Left renal cortex interstitium (tissue), 4 donors: Measurements from ENCODE around the gene GLRA1. TPM values are rescaled to one million over a fixed set of nuclear protein-coding genes. Genes with fewer than 3 reads are reported as not detected.
"Not testable (repeated sequence)": the region's sequence is repeated elsewhere in the genome, so short reads cannot be mapped to it uniquely, and the experiment has no call there.

ENCODE experiments used
- DNase-seq, 4 donors: peaks; one replicate each; pipeline ENCODE4 v3.0.0-alpha.2; 2013; ENCODE audit warnings: low read depth in 4 of 4, low spot score in 2 of 4, missing footprints in 1 of 4
- polyA plus RNA-seq, 4 donors: library from polyadenylated mRNA; unstranded; fragments of 120-200 nt; gene quantifications; one replicate each; pipeline ENCODE4 v1.2.1, GENCODE V29; 2013; ENCODE audit not compliant: insufficient read length in 4 of 4

GLRA1 gene
- polyA plus RNA-seq, 4 donors, result 0.08 to 0.24 TPM; not detected in 2

DNA sequence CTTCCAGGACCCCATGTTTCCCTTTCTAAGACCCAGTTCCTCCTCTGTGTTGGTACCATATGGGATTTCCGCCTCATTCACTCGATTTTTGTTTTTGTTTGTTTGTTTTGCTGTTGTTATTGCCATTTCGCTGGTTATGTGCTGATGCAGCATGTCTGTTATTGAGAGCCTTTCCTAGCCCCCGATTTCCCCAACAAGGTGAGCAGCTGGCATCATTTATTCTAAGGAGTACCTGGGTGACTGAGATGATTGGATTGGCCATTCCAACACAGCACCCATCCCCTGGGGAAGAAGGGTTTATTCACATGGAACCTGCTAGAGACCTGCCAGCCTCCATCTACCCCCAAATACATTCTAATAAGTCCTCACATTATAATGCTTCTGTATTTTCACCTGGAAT lies 2.7 kb downstream of the GLRA1 start:
- no peak for DNase-seq

DNA sequence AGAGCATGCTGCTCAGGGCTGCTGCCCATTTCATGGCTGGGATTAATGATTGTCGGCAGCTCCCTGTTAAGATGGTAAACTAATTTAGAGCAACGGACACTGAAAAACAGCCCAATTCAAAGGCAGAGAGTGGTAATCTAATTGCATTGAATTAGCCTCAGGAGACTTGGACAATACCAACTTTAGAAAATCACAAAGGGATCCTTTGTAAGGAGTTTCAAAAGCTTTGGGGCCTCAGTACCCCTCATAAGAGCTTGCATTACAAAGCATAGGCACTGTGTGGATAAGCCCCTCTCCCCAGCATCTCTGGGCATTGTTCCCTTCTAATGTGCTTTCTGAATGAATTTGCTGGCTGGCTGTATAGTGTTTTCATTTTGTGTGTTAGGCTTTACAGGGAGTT lies 6.7 kb downstream of the GLRA1 start:
- no peak for DNase-seq

DNA sequence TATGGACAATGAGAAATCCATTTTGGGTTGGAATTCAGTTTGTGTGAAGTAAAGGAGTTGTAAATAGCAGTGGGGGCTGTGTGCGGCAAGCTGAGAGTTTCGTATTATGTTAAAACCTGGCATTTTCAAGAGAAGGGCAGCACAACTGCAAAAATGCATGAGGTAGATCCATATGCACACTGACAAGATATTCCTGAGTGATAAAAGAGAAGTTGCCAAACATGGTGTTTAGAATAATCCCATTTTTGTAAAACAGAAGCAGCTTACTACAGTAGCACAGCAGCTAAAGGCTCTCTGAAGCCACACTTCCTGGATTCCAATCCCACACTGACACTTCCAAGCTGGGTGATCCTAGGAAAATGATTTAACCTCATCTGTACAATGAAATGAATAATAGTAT lies 11.2 kb downstream of the GLRA1 start:
- DNase-seq, result no peak

DNA sequence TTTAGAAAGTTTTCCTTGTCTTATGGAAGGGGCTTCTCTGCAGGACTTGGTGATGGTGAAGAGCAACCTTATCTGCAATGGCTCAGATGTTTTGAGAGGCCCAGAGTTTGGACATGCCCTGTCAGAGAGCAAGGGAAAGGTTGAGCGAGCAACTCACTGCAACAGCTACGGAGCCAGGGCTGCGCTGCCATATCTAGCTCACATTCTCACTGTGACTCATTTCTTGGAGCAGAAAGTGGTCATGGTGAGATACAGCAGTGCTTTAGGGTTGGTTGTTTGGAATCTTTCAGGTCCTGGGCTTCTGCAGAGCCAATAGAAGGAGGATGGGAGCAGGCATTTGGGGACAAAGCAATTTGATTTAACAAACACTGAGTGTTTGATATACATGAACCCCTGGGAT lies 12.3 kb downstream of the GLRA1 start:
- DNase-seq, result no peak

DNA sequence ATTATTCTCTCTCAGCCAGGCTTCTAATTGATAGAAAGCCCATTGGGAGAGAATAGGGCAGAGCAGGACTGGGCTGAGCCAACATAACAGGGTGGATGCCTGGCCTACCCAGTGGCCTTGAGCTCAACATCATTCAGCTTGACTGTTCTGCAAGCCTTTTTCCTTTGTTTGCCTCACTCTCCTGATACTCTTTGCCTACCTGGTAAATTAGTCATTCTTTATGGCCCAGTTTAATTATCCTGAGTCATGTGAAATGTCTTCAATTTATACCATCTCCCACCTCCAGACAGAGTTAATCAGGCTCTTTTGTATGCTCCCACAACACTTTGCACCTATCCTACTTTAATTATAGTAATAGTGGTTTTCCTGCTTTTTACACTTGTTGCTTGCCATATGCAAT lies 13.6 kb downstream of the GLRA1 start:
- DNase-seq, result no peak

DNA sequence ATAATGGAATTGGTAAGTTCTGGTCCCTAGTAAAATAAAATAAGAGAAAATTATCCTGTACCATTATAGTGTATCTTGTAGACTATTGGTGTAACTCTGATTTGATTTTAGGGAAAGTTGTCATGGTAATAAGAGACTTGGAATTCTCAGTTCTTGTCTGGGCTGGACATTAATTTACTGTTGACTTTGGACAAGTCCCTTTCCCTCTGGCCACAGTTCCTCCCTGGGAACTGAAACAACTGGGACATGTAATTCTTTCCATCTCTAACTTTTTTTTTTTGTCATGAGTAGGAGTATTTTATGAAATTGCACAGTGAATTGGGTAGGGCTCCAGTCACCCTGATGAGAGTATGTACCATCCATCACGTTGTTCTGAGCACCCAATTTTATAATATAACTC lies 15.0 kb downstream of the GLRA1 start:
- DNase-seq, result no peak

DNA sequence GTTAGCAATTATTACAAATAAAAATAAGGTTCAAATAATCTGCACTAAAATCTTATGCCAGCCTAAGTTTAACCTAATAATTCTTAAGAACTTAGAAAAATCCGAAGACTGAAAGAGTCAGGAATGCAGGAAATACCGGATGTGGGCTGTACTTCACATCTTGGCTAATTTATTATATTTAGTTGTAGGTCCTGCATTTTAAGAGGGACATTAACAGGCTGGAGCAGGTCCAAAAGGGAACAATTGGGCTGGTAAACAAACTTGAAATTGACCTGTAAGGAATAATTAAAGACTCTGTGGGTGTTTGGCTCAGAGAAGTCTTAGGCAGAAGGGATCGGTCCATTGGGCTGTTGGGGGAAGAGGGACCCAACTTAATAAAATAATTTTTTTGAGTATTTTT lies 18.4 kb downstream of the GLRA1 start:
- no peak for DNase-seq

DNA sequence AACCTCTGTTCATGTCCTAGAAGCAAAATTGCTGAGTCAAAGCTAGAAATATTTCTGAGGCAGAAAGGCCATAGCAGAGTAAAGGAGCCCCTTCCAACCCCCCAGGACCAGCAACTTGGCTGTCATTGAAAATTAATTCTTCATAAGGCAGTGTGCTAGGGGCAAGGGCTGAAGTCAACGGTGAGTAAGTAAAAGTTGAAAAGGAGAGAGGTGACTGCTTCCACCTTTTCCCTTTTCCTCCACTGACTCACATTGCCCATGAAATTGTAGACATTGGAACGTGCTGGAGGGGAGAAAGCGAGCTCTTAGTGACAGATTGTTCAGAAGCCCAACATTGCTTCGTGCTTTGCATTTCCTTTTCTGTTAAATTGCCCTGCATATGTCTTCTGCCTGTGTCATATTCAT lies 19.1 kb downstream of the GLRA1 start:
- DNase-seq, result no peak

DNA sequence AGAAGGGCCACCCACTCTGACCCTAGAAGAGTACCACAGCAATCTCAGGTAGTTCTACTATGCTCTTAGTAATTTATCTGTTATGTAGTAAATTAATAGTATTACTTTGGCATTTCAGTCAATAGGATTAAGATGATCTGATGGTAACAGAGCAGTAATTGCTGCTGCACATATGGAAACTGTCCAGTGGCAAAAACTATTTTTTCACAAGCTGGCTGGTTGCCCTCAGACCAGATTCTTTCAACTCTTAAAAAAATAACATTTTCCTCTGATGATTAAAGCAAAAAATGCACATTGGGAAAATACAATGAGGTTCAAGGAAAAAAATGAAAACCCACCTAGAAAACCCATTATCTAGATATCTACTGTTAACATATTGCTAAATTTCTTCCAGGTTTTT lies 19.7 kb downstream of the GLRA1 start:
- no peak for DNase-seq

DNA sequence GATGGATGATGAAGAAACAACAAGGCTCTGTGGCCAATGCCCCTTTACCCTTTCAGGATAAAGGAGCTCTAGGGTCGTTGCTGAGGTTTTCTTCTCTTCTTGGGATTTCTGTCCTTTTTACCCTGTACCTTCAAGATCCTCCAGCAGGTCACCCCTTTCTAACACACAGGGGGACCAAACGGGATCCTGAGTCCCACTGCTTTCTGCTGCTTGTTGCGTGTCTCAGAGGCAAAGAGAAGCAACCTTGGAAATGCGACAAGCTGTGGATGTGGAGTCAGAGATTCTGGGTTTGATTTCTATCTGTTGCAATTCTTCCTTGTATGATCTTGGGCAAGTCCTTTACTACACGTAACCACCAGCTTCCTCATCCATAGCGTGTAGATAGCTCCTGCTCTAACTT lies 20.5 kb downstream of the GLRA1 start:
- no peak for DNase-seq

DNA sequence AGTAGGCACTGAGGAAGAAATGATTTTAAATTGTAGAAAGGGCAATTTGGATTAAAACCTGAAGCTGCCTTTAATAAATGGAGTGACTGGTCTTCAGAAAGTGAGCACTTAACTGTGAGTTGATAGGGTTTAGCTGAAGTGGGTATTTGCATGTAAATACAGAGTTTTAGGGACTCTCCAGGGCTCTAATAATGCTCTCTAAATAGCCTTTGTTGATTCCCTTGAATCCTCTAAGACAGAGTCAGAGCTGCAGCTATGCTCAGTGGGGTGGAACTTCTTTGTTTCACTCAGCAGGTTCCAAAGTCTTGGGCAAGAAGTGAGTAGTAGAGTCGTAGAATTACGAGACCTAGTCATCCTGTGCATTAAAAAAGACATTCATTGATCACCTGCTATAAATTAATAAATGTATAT lies 21.4 kb downstream of the GLRA1 start:
- DNase-seq, result no peak

DNA sequence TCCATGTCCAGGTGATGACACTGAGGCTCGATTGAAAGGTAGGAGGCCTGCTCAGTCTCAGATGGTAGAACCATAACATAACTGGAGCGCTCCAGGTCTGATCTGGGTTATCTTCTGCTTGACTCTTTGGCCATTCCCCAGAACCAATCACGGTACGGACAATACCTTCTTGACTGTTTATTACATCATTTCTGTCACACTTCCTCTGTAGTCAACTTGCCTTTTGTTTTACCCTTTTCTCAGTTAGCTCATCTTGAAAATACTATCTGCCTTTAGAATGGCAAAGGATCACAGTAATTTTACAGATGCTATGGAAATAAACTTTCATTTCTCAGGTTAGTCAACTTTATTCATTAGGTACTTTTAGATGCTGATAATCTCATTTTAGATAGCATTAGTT lies 22.4 kb downstream of the GLRA1 start:
- no peak for DNase-seq

DNA sequence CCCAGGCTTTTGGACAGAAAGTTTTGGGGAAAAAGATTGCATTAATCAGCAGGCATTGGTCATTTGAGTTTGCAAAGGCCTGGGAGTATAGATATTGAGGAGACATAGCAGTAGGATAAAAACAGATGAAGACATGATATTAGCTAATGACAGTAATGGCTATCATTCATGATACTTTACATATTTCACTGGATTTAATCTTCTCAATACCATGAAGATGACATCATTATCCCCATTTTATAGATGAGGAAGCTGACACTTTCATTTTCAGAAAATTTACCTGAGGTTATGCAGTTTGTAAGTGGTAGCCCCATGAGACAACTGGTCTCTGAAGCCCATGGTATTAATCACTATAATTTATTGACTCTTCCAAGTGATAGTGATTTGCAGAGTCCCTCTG lies 23.0 kb downstream of the GLRA1 start:
- no peak for DNase-seq

DNA sequence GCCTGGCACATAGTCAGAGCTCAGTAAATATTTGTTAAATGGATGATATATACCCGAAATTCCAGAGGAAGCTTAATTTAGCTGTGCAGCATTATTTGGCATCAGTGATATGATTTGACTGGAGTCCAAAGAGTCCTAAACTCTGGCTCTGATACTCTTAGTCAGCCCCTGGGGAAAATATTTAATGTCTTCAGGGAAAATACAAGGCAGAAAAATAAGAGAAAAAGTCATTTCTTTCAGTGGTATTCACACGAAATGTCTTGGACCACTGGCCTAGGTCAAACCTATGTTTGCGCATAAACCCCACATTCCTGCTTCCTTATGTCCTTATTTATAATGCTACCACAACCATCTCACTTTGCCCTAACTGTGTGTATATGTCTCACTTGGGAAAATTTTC lies 23.8 kb downstream of the GLRA1 start:
- no peak for DNase-seq

DNA sequence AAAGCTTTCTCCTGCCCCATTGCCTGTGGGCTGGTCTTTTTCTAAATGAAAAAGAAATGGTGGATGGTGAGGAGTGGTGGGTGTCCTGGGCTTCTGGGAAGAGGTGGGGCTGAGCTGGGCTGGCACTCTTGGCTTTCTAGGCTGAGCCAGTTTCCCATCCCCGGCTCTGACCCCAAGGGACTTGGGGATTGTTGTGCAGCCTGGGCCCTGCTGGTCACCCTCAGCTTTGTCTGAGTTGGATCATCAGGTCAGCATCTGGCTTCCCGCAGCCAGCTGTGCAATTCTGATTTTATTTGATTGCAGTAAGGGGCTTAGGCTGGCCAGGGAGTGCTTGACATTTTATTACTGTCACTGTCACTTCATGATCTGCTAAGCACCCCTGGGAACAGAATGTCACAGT lies 25.3 kb downstream of the GLRA1 start:
- no peak for DNase-seq

DNA sequence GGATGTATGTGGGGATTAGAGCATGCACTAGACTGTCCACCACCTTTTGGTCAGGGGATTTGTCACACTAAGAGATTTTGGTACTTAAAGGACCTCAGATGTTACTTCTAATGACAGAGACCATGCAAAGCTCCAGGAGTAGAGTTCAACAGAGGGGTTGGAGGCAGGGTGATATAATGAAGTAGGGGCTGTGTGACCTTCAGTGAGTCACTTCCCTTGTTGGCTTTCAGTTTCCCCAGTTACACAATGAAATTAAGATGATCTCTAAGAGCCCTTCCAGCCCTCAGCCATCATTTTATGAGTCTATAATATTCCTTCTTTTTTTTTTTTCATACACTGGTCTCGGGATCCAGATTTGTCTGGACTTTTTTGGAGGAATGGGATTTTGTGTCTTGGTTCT lies 26.8 kb downstream of the GLRA1 start:
- no peak for DNase-seq

DNA sequence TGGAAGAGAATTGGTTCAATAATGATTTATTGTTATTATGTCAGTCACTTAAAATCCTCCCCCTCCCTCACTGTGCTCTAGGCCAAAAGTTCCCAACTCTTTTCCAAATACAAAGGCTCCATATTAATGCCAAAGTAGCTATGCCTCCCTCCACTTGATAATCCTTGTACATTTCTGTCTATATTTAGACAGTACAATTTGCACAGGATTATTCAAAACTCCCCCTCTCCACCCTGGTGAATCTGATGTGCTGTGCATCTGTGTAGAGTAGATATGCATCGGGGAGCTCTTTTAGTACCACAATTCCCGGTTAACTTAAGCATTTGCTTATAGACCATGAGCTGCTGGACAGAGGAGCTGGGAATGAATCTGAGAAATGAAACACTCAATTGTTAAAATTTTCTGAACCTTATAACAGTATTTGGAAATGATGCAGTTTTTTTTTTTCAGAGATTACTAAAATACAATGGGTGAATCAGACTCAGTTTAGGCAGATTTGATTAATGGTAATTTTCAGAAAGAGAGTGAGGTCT lies 27.6 kb downstream of the GLRA1 start:
- no peak for DNase-seq

DNA sequence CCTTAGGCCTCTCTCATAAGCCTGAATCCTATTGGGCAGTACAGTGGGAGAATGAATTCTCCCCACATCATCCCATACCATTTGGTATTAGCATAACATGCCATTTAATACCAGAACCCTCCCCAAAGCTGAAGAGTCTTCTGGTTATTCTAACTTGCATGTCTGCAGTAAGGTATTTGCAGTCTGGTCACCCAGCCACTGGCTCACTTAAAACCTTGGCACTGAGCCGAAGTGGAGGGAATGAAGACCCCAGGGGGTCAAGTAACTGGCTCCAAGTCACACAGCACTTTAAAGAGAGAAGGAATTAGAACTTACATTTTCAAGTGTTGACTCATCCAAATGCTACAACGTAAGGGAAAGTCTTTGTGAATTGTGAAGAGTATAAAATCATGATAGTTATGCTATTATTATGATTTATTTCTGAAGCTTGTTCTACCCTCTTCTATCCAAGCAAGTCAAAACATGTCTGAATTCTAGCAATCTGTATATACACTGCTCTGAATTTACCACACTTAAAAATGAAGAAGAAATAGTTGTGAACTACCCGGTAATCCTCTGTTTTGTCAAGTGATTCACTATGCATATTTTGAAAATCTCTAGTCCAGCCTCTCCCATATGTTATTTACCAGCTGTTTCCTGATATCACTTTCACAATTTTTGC lies 28.5 kb downstream of the GLRA1 start:
- no peak for DNase-seq

DNA sequence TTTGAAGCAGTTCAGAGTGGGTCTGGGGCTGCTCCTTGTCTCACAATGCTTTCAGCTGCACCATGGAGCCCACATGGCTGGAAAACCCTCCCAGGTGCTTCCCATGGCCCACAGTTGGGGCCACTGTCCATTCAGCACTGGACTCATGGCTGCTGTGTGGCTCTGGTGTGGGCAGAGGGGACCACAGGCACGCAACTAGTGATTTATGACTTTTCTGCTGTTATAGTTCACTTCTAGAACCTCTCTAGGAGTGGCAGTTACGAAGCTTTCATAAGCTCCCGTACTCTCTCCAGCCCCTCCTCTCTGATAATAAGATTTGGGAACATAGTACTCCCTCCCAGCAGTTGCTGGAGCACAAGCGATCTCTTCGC lies 29.0 kb downstream of the GLRA1 start:
- DNase-seq, result no peak

DNA sequence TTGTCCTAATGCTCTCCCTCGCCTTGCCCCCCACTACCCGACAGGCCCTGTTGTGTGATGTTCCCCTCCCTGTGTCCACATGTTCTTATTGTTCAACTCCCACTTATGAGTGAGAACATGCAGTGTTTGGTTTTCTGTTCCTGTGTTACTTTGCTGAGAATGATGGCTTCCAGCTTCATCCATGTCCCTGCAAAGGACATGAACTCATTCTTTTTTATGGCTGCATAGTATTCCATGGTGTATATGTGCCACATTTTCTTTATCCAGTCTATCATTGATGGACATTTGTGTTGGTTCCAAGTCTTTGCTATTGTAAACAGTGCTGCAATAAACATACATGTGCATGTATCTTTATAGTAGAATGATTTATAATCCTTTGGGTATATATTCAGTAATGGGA lies 31.2 kb downstream of the GLRA1 start:
- not testable (repeated sequence) for DNase-seq

DNA sequence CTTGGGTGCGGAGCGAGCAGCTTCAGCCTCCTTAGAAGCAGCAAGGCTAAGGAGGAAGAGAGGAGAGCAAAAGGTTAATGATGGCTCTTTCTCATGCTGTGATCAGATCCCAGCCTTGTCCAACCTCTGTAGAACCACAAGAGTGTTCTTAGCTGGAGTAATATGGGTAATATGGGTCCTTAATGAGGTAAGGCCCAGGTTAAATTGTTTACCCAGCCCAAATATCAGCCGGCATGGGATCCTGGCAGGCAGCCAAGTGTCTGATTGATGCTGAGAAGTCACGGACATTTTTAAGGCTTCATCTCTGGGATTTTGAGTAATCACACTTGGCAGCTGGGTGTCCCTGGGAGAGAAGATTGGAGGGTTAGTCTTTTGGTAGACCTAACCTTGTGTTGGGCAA lies 32.3 kb downstream of the GLRA1 start:
- DNase-seq, result no peak

DNA sequence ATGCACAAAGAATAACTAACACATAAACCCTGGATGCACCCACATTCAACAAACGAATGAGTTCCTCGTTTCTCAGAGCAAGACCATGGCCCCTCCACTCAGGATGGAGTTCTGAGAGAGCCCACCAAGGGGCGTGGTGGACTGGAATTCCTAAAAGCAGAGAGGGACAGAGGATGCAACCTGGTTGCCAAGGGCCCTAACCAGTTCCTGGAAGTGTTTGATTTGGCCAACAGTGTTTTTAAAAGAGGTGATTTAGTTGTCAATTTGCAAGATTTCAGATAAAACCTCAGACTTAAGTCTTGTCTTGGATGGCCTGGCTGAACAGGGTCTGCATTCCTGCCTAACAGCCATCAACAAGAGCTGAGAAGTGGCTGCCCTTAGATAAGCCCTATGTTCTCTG lies 34.4 kb downstream of the GLRA1 start:
- no peak for DNase-seq

DNA sequence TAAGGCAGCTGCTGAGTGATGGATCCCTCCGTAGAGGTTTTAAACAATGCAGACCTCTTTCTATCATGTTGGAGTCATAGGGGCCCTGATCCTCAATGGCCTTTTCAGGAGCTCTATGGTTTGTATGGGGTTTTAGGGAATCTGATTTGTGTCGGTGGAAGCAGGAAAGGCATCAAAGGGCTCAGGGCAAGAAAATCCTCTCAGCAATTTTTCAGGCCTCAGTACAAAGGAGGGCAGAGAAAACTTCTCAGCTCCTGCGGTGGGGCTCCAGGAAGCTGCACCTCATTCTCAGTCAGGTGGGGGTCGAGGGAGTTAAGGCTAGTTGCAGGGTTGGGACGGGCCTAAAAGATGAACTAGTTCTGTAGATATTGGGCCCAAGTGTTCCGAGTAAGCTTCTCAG lies 35.0 kb downstream of the GLRA1 start:
- no peak for DNase-seq
